Measurements from ENCODE around the gene ERC1. TPM values are rescaled to one million over a fixed set of nuclear protein-coding genes. Genes with fewer than 3 reads are reported as not detected.
A peak's percentile ranks its signal among the peaks of the same experiment; 100 is the strongest.

ERC1 gene
- total RNA-seq, 4 donors from 2014 or later, result 58.0 to 83.2 (median 73.5) TPM

GRCh38 chr12:1501695-1502378, 510.8 kb downstream of the ERC1 start:
- H3K36me3 ChIP-seq, result no peaks in the 10 kb centered on the region
- H3K4me1 ChIP-seq, result peaks cover 0 to 11% (median 2%) of the 10 kb centered on the region in 4 donors
- H3K9me3 ChIP-seq, result no peaks in the 10 kb centered on the region
- H3K4me3 ChIP-seq, result no peak overlapping the region
- WGBS, 2 donors, result 83 to 89% methylated on average over 17 to 18 of the region's 19 CpGs
- no peaks in the 10 kb centered on the region for H3K27me3 ChIP-seq
- no peak for TF ChIP-seq POLR2A (IDR thresholded peaks at IDR 0.05)
- TF ChIP-seq EP300 (IDR thresholded peaks at IDR 0.05), result no peak
- no peak for TF ChIP-seq CTCF (IDR thresholded peaks at IDR 0.05)
- no peak for DNase-seq (ENCODE audit: low spot score in 2 of 2)
- H3K27ac ChIP-seq, result no peak overlapping the region

- Histone ChIP-seq H3K4me1 (peaks cover 0 to 5% (median 2%) of the 10 kb centered on the region in 4 donors), H3K9me3 (no peaks in the 10 kb centered on the region), H3K36me3 (no peaks in the 10 kb centered on the region), H3K27ac (no peak overlapping the region), H3K4me3 (no peak overlapping the region), H3K27me3 (no peaks in the 10 kb centered on the region)
- peak in 1 of 2 donors; percentile 16 for DNase-seq (ENCODE audit: low spot score in 2 of 2)
- WGBS, 2 donors, result 42 to 46% methylated on average over 6 of the region's 6 CpGs
- TF ChIP-seq POLR2A (IDR thresholded peaks at IDR 0.05) (no peak), EP300 (IDR thresholded peaks at IDR 0.05) (no peak), CTCF (IDR thresholded peaks at IDR 0.05) (no peak)
Measured at GRCh38 chr12:1502379-1502720, 511.3 kb downstream of the ERC1 start.

- TF ChIP-seq POLR2A (IDR thresholded peaks at IDR 0.05), result no peak
- TF ChIP-seq EP300 (IDR thresholded peaks at IDR 0.05), result no peak
- no peak for TF ChIP-seq CTCF (IDR thresholded peaks at IDR 0.05)
- H3K36me3 ChIP-seq, result no peaks in the 10 kb centered on the region
- H3K9me3 ChIP-seq, result no peaks in the 10 kb centered on the region
- H3K27ac ChIP-seq, result no peak overlapping the region
- no peak overlapping the region for H3K4me3 ChIP-seq
- H3K27me3 ChIP-seq, result no peaks in the 10 kb centered on the region
- WGBS, 2 donors, result 59 to 67% methylated on average over 13 of the region's 13 CpGs
- peaks cover 0 to 4% (median 2%) of the 10 kb centered on the region in 4 donors for H3K4me1 ChIP-seq
- no peak for DNase-seq (ENCODE audit: low spot score in 2 of 2)
Measured at GRCh38 chr12:1502831-1503230, 511.8 kb downstream of the ERC1 start.

- WGBS, 2 donors, result 84 to 87% methylated on average over 21 to 22 of the region's 22 CpGs
- peaks cover 0 to 4% (median 2%) of the 10 kb centered on the region in 4 donors for H3K4me1 ChIP-seq
- no peaks in the 10 kb centered on the region for H3K27me3 ChIP-seq
- H3K27ac ChIP-seq, result no peak overlapping the region
- H3K36me3 ChIP-seq, result no peaks in the 10 kb centered on the region
- no peaks in the 10 kb centered on the region for H3K9me3 ChIP-seq
- TF ChIP-seq POLR2A (IDR thresholded peaks at IDR 0.05) (no peak), CTCF (IDR thresholded peaks at IDR 0.05) (no peak), EP300 (IDR thresholded peaks at IDR 0.05) (no peak)
- H3K4me3 ChIP-seq, result no peak overlapping the region
- DNase-seq (ENCODE audit: low spot score in 2 of 2), result no peak
Measured at GRCh38 chr12:1503281-1503711, 512.3 kb downstream of the ERC1 start.

- Histone ChIP-seq H3K9me3 (no peaks in the 10 kb centered on the region), H3K36me3 (no peaks in the 10 kb centered on the region), H3K27ac (no peak overlapping the region), H3K4me3 (peak overlapping the region in 1 of 4 donors; percentile 26), H3K4me1 (peaks cover 0 to 4% (median 2%) of the 10 kb centered on the region in 4 donors), H3K27me3 (no peaks in the 10 kb centered on the region)
- TF ChIP-seq POLR2A (IDR thresholded peaks at IDR 0.05) (no peak), CTCF (IDR thresholded peaks at IDR 0.05) (no peak), EP300 (IDR thresholded peaks at IDR 0.05) (no peak)
- DNase-seq (ENCODE audit: low spot score in 2 of 2), result no peak
- 72 to 77% methylated on average over 16 of the region's 16 CpGs for WGBS, 2 donors
Measured at GRCh38 chr12:1504304-1504894, 513.4 kb downstream of the ERC1 start.

All from tibial nerve (tissue), 4 donors.